Caco-2 (cell line): ENCODE data around the gene NT5M. TPM values are rescaled to one million over a fixed set of nuclear protein-coding genes. Genes with fewer than 3 reads are reported as not detected.

Experiments
- BruUV-seq: library from RNA; stranded (reverse); fragments of 400-500 nt; replicated peaks from 2 replicates; lab custom pipeline; 2021; lab: Mats Ljungman, UMichigan
- CTCF ChIA-PET: fragments of 300-600 bp; sonication (Branson Sonifier 250); formaldehyde crosslinking; loops from one replicate; lab custom pipeline; 2022; ENCODE audit warnings: antibody characterized with exemption; lab: Charles Lee
- POLR2A ChIA-PET: fragments of 300-600 bp; sonication (Branson Sonifier 250); formaldehyde crosslinking; loops from one replicate; lab custom pipeline; 2022; ENCODE audit warnings: antibody characterized with exemption; lab: Charles Lee
- DNase-seq, 2 experiments: peaks; one replicate each; pipeline versions ENCODE4 v3.0.0 to v3.0.0-alpha.2; 2020 to 2022
- H3K27me3 ChIP-seq: replicated peaks from 2 replicates; pipeline ENCODE4 v1.6.0; 2011; ENCODE audit warnings: low read length; ENCODE audit not compliant: control insufficient read depth, insufficient read depth
- H3K36me3 ChIP-seq: 2 replicates; pipeline ENCODE4 v1.5.1; 2011; ENCODE audit warnings: low read length; ENCODE audit not compliant: control insufficient read depth, insufficient read depth
- H3K4me1 ChIP-seq: fragments of 250-450 bp; sonication (Bioruptor Pico); 2 replicates; pipeline ENCODE4 v1.5.1; 2020; ENCODE audit warnings: mild to moderate bottlenecking
- H3K4me3 ChIP-seq: 2 replicates; pipeline ENCODE4 v1.5.1; 2011; ENCODE audit warnings: low read depth, mild to moderate bottlenecking, control low read depth, low read length
- H3K9me3 ChIP-seq: fragments of 250-450 bp; sonication (Bioruptor Pico); 2 replicates; pipeline ENCODE4 v1.5.1; 2020; ENCODE audit warnings: mild to moderate bottlenecking, moderate library complexity
- H3K27ac Mint-ChIP-seq: one replicate; pipeline ENCODE4 v1.8.0; 2022; ENCODE audit warnings: mixed read lengths; ENCODE audit not compliant: unreplicated experiment
- H3K27me3 Mint-ChIP-seq: one replicate; pipeline ENCODE4 v1.8.0; 2022; ENCODE audit warnings: mixed read lengths; ENCODE audit not compliant: insufficient read depth, unreplicated experiment
- H3K36me3 Mint-ChIP-seq: one replicate; pipeline ENCODE4 v1.8.0; 2022; ENCODE audit warnings: mild to moderate bottlenecking, mixed read lengths; ENCODE audit not compliant: insufficient read depth, unreplicated experiment
- H3K4me1 Mint-ChIP-seq: one replicate; pipeline ENCODE4 v1.8.0; 2022; ENCODE audit warnings: low read depth, mixed read lengths; ENCODE audit not compliant: unreplicated experiment
- H3K4me3 Mint-ChIP-seq: one replicate; pipeline ENCODE4 v1.8.0; 2022; ENCODE audit warnings: mild to moderate bottlenecking, moderate library complexity, mixed read lengths; ENCODE audit not compliant: unreplicated experiment
- H3K9me3 Mint-ChIP-seq: one replicate; pipeline ENCODE4 v1.8.0; 2022; ENCODE audit warnings: mixed read lengths; ENCODE audit not compliant: unreplicated experiment
- CTCF ChIP-seq, 2 experiments: fragments of 200-600 bp in 1 of 2; IDR thresholded peaks; 1 replicate in 1 of 2; 2 replicates in 1 of 2; pipeline versions ENCODE4 v1.5.1 to v1.8.0; 2011 to 2022; ENCODE audit warnings: antibody characterized with exemption in 1 of 2, control low read depth in 1 of 2, inconsistent platforms in 1 of 2, low read depth in 1 of 2, low read length in 1 of 2, mild to moderate bottlenecking in 1 of 2, moderate library complexity in 1 of 2; ENCODE audit not compliant: insufficient read depth in 1 of 2, severe bottlenecking in 1 of 2, unreplicated experiment in 1 of 2
- intact Hi-C: fragments of 100-400 bp; cut with micrococcal nuclease; formaldehyde crosslinking; loops from one replicate; pipeline ENCODE4 v1.10.0; 2022; ENCODE audit not compliant: unreplicated experiment
- total RNA-seq: library from RNA; stranded (reverse); gene quantifications from 2 replicates; pipeline ENCODE4 v1.2.3, GENCODE V29; 2022

Gene NT5M
- total RNA-seq, 1 experiment from 2014 or later = 1.3 TPM

DNA sequence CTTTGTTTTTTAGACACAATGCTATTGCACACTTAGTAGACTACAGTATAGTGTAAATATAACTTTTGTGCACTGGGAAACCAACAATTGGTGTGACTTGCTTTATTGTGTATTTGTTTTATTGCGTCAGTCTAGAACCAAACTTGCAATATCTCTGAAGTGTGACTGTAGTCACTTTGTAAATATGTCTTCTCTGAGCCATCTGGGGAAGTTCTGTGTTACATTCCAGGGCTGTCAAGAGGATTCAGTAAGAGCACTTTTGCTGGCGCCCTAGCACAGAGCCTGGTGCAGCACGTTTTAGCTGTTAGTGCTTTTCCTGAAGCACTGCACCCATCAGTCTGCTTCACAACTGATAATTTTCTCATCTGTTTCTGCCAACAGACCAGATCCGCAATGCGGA is 73.2 kb downstream of the NT5M start:
- Histone ChIP-seq H3K9me3 (no peaks in the 10 kb centered on the region), H3K27me3 (no peaks in the 10 kb centered on the region), H3K4me3 (no peak overlapping the region), H3K4me1 (peaks cover 30% of the 10 kb centered on the region), H3K36me3 (no peaks in the 10 kb centered on the region)
- Mint-ChIP-seq H3K27me3 (no peaks in the 10 kb centered on the region), H3K9me3 (no peaks in the 10 kb centered on the region), H3K4me1 (peaks cover 39% of the 10 kb centered on the region), H3K4me3 (no peak overlapping the region), H3K27ac (no peak overlapping the region), H3K36me3 (peaks cover under 1% of the 10 kb centered on the region)
- intact Hi-C loops = no loop called here
- ChIA-PET POLR2A (no interaction called here), CTCF (interaction anchor here (0.5 to 1.7 kb wide), 2 partner anchors 11 to 42 kb away, joined by 3 to 6 read pairs; no protein-coding TSS in a partner anchor)
- BruUV-seq = no TSS peak
- DNase-seq = peak in 1 of 2 experiments; percentile 26
- no peak for TF ChIP-seq CTCF (IDR thresholded peaks at IDR 0.05; ENCODE audit: insufficient read depth in 1 of 2, low read depth in 1 of 2, low read length in 1 of 2, severe bottlenecking in 1 of 2, unreplicated experiment in 1 of 2)

DNA sequence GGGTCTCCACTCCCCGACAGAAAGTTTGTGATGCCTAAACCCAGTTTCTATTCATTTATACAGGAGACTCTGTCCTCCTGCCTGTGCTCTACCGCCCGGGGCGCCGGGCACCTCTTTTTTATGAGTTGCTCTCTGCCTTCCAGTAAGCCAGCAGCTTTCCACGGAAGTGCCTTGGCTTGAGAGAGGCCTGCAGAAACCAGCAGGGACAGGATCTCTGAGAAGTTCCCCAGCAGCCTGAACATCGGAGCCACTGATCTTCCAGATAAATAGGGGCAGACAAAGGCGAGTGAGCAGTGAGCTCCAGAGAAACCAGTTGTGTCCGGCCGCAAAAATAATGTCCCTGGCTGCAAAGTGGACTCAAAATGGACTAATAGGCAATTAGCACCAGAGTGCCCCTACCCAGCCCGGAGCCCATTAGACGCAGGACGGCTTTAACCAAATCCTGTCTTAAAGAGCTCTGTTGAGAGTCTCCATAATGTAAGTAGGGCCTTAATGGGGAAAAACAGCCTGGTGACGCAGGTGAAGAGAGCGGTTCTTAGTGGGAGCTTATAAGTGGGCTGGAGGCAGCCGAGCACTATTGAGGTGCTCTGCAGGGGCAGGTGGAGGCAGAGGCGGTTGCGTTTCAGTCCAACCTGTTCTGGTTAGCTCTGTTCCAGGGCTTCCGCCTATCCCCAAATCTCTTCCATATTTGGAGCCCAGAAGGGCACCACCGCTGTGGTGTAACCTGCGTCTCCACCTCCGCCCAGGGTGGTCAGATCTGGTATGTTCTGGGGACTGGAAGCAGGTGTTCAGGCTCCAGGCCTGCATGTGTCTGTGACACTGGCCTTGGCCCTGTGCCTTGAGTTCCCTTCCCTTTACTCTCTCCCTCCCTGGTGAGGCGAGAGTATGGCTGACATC is 74.1 kb downstream of the NT5M start:
- BruUV-seq = no TSS peak
- Histone ChIP-seq H3K36me3 (no peaks in the 10 kb centered on the region), H3K9me3 (no peaks in the 10 kb centered on the region), H3K27me3 (no peaks in the 10 kb centered on the region), H3K4me3 (no peak overlapping the region), H3K4me1 (peaks cover 24% of the 10 kb centered on the region)
- no peaks in the 10 kb centered on the region for H3K36me3 Mint-ChIP-seq
- CTCF ChIA-PET = interaction anchor here (1.7 kb wide), 1 partner anchor 11 kb away, joined by 6 read pairs; no protein-coding TSS in a partner anchor
- no peak for DNase-seq
- no peaks in the 10 kb centered on the region for H3K27me3 Mint-ChIP-seq
- peak overlapping the region; percentile 42 for H3K27ac Mint-ChIP-seq
- POLR2A ChIA-PET = no interaction called here
- H3K4me3 Mint-ChIP-seq = no peak overlapping the region
- intact Hi-C loops = no loop called here
- peaks cover 39% of the 10 kb centered on the region for H3K4me1 Mint-ChIP-seq
- TF ChIP-seq CTCF (IDR thresholded peaks at IDR 0.05; ENCODE audit: insufficient read depth in 1 of 2, low read depth in 1 of 2, low read length in 1 of 2, severe bottlenecking in 1 of 2, unreplicated experiment in 1 of 2) = no peak
- no peaks in the 10 kb centered on the region for H3K9me3 Mint-ChIP-seq

GRCh38 chr17:17379197-17379991 is 76.2 kb downstream of the NT5M start:
- ChIA-PET CTCF (interaction anchor here (0.7 kb wide), 1 partner anchor 8 kb away, joined by 3 read pairs; no protein-coding TSS in a partner anchor), POLR2A (no interaction called here)
- peaks cover 16% of the 10 kb centered on the region for H3K4me1 ChIP-seq
- H3K9me3 Mint-ChIP-seq = no peaks in the 10 kb centered on the region
- H3K27me3 ChIP-seq = no peaks in the 10 kb centered on the region
- peaks cover 31% of the 10 kb centered on the region for H3K4me1 Mint-ChIP-seq
- H3K4me3 Mint-ChIP-seq = no peak overlapping the region
- H3K4me3 ChIP-seq = no peak overlapping the region
- H3K36me3 Mint-ChIP-seq = no peaks in the 10 kb centered on the region
- intact Hi-C loops = no loop called here
- no peaks in the 10 kb centered on the region for H3K9me3 ChIP-seq
- no peak overlapping the region for H3K27ac Mint-ChIP-seq
- no peak for DNase-seq
- no peaks in the 10 kb centered on the region for H3K36me3 ChIP-seq
- no peak for TF ChIP-seq CTCF (IDR thresholded peaks at IDR 0.05; ENCODE audit: insufficient read depth in 1 of 2, low read depth in 1 of 2, low read length in 1 of 2, severe bottlenecking in 1 of 2, unreplicated experiment in 1 of 2)
- BruUV-seq = no TSS peak
- no peaks in the 10 kb centered on the region for H3K27me3 Mint-ChIP-seq
